ENCODE measurements around the gene HMCN2.
A peak's percentile ranks its signal among the peaks of the same experiment; 100 is the strongest.

HMCN2 gene

DNA sequence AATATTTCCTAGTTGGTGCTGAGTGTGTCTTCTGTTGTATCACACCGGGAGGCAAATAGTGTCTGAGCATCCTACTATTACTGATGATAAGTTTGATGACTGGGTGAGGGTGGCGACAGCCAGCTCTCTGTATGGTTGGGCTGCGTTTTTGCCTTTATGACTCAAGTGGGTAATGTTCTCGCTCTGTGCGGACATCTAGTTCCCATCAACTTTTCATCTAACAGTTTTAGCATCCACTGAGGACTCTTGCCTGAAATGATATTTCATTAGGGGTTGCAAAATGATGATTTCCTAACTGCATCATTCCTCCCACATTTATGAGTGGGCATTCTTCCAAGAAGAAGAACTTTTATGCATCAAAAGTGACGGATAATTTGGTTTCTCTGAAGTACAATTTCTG lies 26.5 kb downstream of the HMCN2 start:
- TF ChIP-seq CTCF (conservative IDR thresholded peaks at IDR 0.05; ENCODE audit: low read length): no peak
- H3K4me3 ChIP-seq (ENCODE audit: low read length): no peak overlapping the region
- peak; percentile 41 for DNase-seq (ENCODE audit: low read depth)

DNA sequence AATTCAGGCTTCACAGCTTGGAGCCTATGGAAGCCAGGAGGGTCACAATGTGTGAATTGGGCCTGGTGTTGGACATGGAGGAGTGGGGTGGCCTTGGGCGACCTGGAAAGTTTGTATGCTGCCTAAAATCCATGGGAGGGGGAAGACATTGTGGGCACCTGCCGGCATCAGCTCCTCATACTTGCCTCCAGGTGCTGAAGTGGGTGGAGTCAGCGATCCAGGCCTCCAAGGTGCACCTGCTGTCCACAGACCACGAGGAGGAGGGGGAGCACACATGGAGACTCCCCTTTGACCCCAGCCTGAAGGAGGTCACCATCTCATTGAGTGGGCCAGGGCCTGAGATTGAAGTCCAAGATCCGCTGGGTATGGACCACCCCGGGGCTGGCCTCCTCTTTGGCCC lies 29.1 kb downstream of the HMCN2 start:
- no peak for TF ChIP-seq CTCF (conservative IDR thresholded peaks at IDR 0.05; ENCODE audit: low read length)
- no peak overlapping the region for H3K4me3 ChIP-seq (ENCODE audit: low read length)
- DNase-seq (ENCODE audit: low read depth): no peak

DNA sequence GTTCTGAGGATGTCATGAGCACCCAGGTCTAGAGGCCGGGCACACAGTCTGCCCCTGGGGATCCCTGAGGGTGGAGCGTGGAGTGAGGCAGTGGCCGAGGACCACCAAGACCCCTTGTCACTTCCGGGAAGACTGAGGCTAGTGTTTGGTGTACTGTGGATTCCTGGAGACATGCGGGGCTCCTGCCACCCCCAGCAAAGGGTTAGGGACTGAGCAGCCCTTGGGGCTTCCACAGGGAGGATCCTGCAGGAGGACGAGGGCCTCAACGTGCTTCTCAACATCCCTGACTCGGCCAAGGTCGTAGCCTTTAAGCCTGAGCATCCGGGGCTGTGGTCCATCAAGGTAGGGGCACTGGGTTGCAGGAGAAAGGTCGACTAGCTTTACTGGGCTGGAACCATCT lies 29.9 kb downstream of the HMCN2 start:
- H3K4me3 ChIP-seq (ENCODE audit: low read length): no peak overlapping the region
- TF ChIP-seq CTCF (conservative IDR thresholded peaks at IDR 0.05; ENCODE audit: low read length): no peak
- no peak for DNase-seq (ENCODE audit: low read depth)

- DNase-seq (ENCODE audit: low read depth): no peak
- TF ChIP-seq CTCF (conservative IDR thresholded peaks at IDR 0.05; ENCODE audit: low read length): no peak
- no peak overlapping the region for H3K4me3 ChIP-seq (ENCODE audit: low read length)
Measured at GRCh38 chr9:130295945-130296782, 30.6 kb downstream of the HMCN2 start.

DNA sequence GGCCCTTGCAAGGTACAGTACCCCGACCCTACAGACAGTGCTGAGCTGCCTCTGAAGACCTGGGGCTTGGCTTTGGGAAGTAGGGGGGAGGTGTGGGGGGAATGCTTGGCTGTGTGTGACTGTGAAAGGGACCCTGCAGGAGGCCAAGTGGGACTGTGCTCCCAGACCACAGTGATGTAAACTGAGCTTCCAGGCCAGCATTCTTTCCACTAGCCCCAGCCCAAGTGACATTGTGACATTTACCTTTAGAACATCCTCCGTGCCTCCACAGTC lies 31.2 kb downstream of the HMCN2 start:
- TF ChIP-seq CTCF (conservative IDR thresholded peaks at IDR 0.05; ENCODE audit: low read length): no peak
- H3K4me3 ChIP-seq (ENCODE audit: low read length): no peak overlapping the region
- DNase-seq (ENCODE audit: low read depth): no peak

GRCh38 chr9:130297371-130297770 lies 31.8 kb downstream of the HMCN2 start:
- DNase-seq (ENCODE audit: low read depth): no peak
- no peak overlapping the region for H3K4me3 ChIP-seq (ENCODE audit: low read length)
- TF ChIP-seq CTCF (conservative IDR thresholded peaks at IDR 0.05; ENCODE audit: low read length): no peak

GRCh38 chr9:130298662-130299279 lies 33.2 kb downstream of the HMCN2 start:
- H3K4me3 ChIP-seq (ENCODE audit: low read length): no peak overlapping the region
- DNase-seq (ENCODE audit: low read depth): no peak
- TF ChIP-seq CTCF (conservative IDR thresholded peaks at IDR 0.05; ENCODE audit: low read length): no peak

All from AG10803 (cell line).